ENCODE measurements around the gene DNTTIP2. TPM values are rescaled to one million over a fixed set of nuclear protein-coding genes. Genes with fewer than 3 reads are reported as not detected.

The DNTTIP2 gene
- total and polyA plus RNA-seq, 8 donors, result 8.7 to 107 (median 45.6) TPM

Small RNAs within 50 kb of the gene (small RNA-seq; reads per million reads assigned to genes)
- gene AL117351.2 (0 reads per million in 4 donors), gene MIR760 (0.38 to 1.7 (median 1.0) reads per million in 4 donors)

Other genes starting within 250 kb of the DNTTIP2 start
- 10 to 100 TPM; 10.1 to 28.0 (median 20.6) TPM for gene BCAR3, start 197.4 kb downstream of the DNTTIP2 start, total RNA-seq
- 10 to 100 TPM in 1 of 3 donors, 1 to 10 TPM in 2; 5.6 to 25.8 (median 8.3) TPM for gene BCAR3, start 197.4 kb downstream of the DNTTIP2 start, polyA plus RNA-seq
- 10 to 100 TPM in 3 of 5 donors, 1 to 10 TPM in 2; 7.2 to 20.9 (median 11.9) TPM for gene GCLM, start 30.2 kb upstream of the DNTTIP2 start, total RNA-seq
- 1 to 10 TPM; 3.8 to 9.2 (median 6.2) TPM for gene GCLM, start 30.2 kb upstream of the DNTTIP2 start, polyA plus RNA-seq
- 1 to 10 TPM in 1 of 5 donors, under 1 TPM in 1, not detected in 3; 0.37 to 1.2 TPM for gene ABCA4, start 241.9 kb upstream of the DNTTIP2 start, total RNA-seq
- under 1 TPM in 1 of 3 donors, not detected in 2; 0.08 TPM for gene ABCA4, start 241.9 kb upstream of the DNTTIP2 start, polyA plus RNA-seq

Measured in stomach (tissue), 8 donors.